ENCODE data around the gene KRTAP16-1.

KRTAP16-1 gene

DNA sequence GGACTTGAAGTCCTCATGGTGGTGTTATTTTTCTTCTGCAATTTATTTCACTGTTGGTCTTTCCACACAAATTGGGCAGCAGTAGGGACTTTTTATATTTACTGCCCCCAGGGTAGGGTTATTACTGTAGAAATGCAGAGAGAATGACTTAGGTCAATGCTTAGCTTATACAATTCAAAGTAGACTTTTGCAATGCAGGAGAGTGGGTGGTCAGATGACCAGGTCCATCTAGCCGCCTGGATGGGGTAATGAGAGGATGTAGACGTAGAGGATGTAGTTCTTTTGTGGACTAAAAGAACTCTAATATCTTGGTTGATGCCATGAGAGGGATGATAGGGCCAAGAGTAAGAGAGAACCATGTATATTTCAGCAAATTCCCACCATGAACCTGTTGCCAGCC is 9.1 kb upstream of the KRTAP16-1 start:
- no peak for DNase-seq (ENCODE audit: low read depth)
- TF ChIP-seq CTCF (IDR thresholded peaks at IDR 0.05; ENCODE audit: low read depth, low read length) (no peak), MYC (IDR thresholded peaks at IDR 0.05; ENCODE audit: low read depth, low read length) (no peak), POLR2A (IDR thresholded peaks at IDR 0.05; ENCODE audit: extremely low read depth, insufficient read length) (no peak)
- TF ChIP-seq, protein P1, sequence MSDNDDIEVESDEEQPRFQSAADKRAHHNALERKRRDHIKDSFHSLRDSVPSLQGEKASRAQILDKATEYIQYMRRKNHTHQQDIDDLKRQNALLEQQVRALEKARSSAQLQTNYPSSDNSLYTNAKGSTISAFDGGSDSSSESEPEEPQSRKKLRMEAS (IDR thresholded peaks at IDR 0.05; ENCODE audit: low read depth, low read length): no peak
- H3K4me3 ChIP-seq (ENCODE audit: low read depth, low read length): no peak overlapping the region

GRCh38 chr17:41315814-41316445 is 6.8 kb upstream of the KRTAP16-1 start:
- no peak overlapping the region for H3K4me3 ChIP-seq (ENCODE audit: low read depth, low read length)
- DNase-seq (ENCODE audit: low read depth): no peak
- TF ChIP-seq CTCF (IDR thresholded peaks at IDR 0.05; ENCODE audit: low read depth, low read length) (no peak), MYC (IDR thresholded peaks at IDR 0.05; ENCODE audit: low read depth, low read length) (no peak), POLR2A (IDR thresholded peaks at IDR 0.05; ENCODE audit: extremely low read depth, insufficient read length) (no peak)
- TF ChIP-seq, protein P1 (IDR thresholded peaks at IDR 0.05; ENCODE audit: low read depth, low read length): no peak

- no peak within 1 kb of the TSS for H3K4me3 ChIP-seq (ENCODE audit: low read depth, low read length)
- no peak for DNase-seq (ENCODE audit: low read depth)
- TF ChIP-seq, protein P1 (IDR thresholded peaks at IDR 0.05; ENCODE audit: low read depth, low read length): no peak
- TF ChIP-seq POLR2A (IDR thresholded peaks at IDR 0.05; ENCODE audit: extremely low read depth, insufficient read length): no peak
- no peak for TF ChIP-seq CTCF (IDR thresholded peaks at IDR 0.05; ENCODE audit: low read depth, low read length)
- TF ChIP-seq MYC (IDR thresholded peaks at IDR 0.05; ENCODE audit: low read depth, low read length): no peak
Observed at GRCh38 chr17:41315204-41315794, 6.2 kb upstream of the KRTAP16-1 start, which contains the start of gene KRTAP17-1. Gene KRTAP17-1, minus strand, starts transcription at chr17:41315710. Its CDS starts 60 bp downstream, at chr17:41315650.

DNA sequence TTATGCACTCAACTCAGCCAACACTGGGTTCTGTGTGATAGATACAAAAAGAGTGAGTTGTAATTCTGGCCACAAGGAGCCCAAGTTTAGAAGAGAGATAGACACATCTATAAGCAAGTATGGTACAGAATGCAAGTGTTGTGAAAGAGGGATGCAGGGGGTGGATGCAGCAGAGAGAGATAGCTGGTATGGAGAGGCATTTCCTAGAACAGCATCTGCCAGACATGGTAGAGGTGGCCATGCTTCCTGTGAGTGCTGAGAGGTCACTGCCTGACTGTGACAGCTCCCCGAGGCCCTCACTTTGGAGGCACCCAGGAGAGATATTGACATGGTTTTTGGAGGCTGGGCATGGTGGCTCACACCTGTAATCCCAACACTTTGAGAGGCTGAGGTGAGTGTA is 2.0 kb upstream of the KRTAP16-1 start:
- no peak for TF ChIP-seq POLR2A (IDR thresholded peaks at IDR 0.05; ENCODE audit: extremely low read depth, insufficient read length)
- H3K4me3 ChIP-seq (ENCODE audit: low read depth, low read length): no peak overlapping the region
- no peak for DNase-seq (ENCODE audit: low read depth)

DNA sequence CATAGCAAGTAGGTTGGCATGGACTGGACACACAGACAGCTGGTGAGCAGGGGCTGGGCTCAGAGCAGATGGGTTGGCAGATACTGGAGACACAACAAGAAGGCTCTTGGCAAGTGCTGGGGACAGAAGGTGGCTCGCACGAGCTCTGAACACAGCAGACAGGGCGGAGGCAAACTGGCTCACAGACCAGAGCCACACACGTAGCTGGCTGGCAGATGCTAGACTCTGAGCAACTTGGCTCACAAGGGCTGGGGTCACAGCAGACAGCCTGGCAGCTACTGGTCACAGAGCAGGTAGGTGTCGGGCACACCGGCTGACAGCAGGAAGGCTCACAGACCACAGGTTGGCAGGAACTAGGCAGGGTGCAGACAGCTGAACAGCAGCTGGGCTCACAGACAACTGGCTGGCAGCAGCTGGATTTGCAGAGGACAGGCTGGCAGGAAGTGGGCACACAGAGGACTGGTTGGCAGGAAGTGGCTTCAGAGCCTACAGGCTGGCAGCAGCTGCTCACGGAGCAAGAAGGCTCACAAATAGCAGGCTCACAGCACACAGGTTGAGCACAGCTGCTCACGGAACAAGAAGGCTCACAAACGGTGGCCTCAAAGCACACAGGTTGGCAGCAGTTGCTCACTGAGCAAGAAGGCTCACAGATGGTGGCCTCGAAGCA is 725 bp downstream of the KRTAP16-1 start:
- peak; percentile 14 for DNase-seq (ENCODE audit: low read depth)
- H3K4me3 ChIP-seq (ENCODE audit: low read depth, low read length): no peak overlapping the region

More for the DNA sequence above, 725 bp downstream of the KRTAP16-1 start:
- no peak for TF ChIP-seq CTCF (IDR thresholded peaks at IDR 0.05; ENCODE audit: low read depth, low read length)
- TF ChIP-seq MYC (IDR thresholded peaks at IDR 0.05; ENCODE audit: low read depth, low read length): no peak
- TF ChIP-seq, protein P1 (IDR thresholded peaks at IDR 0.05; ENCODE audit: low read depth, low read length): no peak
- no peak for TF ChIP-seq POLR2A (IDR thresholded peaks at IDR 0.05; ENCODE audit: extremely low read depth, insufficient read length)

Measured in NB4 (cell line).